HG03558 (cell line): ENCODE data around the gene RAB39A.
"Not testable (repeated sequence)": the region's sequence is repeated elsewhere in the genome, so short reads cannot be mapped to it uniquely, and the experiment has no call there.

Experiments
- ATAC-seq: cut with Tn5 transposase; IDR thresholded peaks from one replicate; pipeline ENCODE4 v1.9.1; 2021; ENCODE audit warnings: moderate number of reproducible peaks; ENCODE audit not compliant: unreplicated experiment; ENCODE audit errors: extremely low read depth

Gene RAB39A

GRCh38 chr11:107928046-107928766 is at the start of gene RAB39A:
Gene RAB39A (plus strand): TSS chr11:107928448. CDS start chr11:107928569, 121 bp downstream.
- ATAC-seq: peak; percentile 87

GRCh38 chr11:107881471-107881870 is 46.8 kb upstream of the RAB39A start:
- ATAC-seq: not testable (repeated sequence)

GRCh38 chr11:107882095-107882820 is 46.0 kb upstream of the RAB39A start:
- no peak for ATAC-seq

GRCh38 chr11:107898270-107898669 is 30.0 kb upstream of the RAB39A start:
- no peak for ATAC-seq

- no peak for ATAC-seq
These were observed 20.0 kb upstream of the RAB39A start for GRCh38 chr11:107908211-107908610.

- not testable (repeated sequence) for ATAC-seq
These were observed 15.8 kb upstream of the RAB39A start for GRCh38 chr11:107912415-107912814.

- no peak for ATAC-seq
These were observed 13.0 kb upstream of the RAB39A start for GRCh38 chr11:107915229-107915628.

GRCh38 chr11:107916671-107917241 is 11.5 kb upstream of the RAB39A start:
- ATAC-seq: no peak

- ATAC-seq: no peak
These were observed 6.3 kb upstream of the RAB39A start for GRCh38 chr11:107921997-107922396.

GRCh38 chr11:107923519-107923918 is 4.7 kb upstream of the RAB39A start:
- not testable (repeated sequence) for ATAC-seq

- no peak for ATAC-seq
These were observed 3.9 kb upstream of the RAB39A start for GRCh38 chr11:107924306-107924705.

GRCh38 chr11:107927559-107927958 is 689 bp upstream of the RAB39A start:
- no peak for ATAC-seq

GRCh38 chr11:107928767-107929507 is 689 bp downstream of the RAB39A start:
- ATAC-seq: no peak

GRCh38 chr11:107929611-107930200 is 1.5 kb downstream of the RAB39A start:
- ATAC-seq: no peak

- ATAC-seq: no peak
These were observed 3.0 kb downstream of the RAB39A start for GRCh38 chr11:107931206-107931605.

- no peak for ATAC-seq
These were observed 19.7 kb downstream of the RAB39A start for GRCh38 chr11:107947904-107948303.

GRCh38 chr11:107948328-107948727 is 20.1 kb downstream of the RAB39A start:
- ATAC-seq: not testable (repeated sequence)

GRCh38 chr11:107951155-107951554 is 22.9 kb downstream of the RAB39A start:
- ATAC-seq: no peak

- ATAC-seq: no peak
These were observed 25.2 kb downstream of the RAB39A start for GRCh38 chr11:107953446-107953845.

GRCh38 chr11:107956543-107956942 is 28.3 kb downstream of the RAB39A start:
- ATAC-seq: no peak
